HepG2 (cell line): ENCODE measurements around the gene NGDN. TPM values are rescaled to one million over a fixed set of nuclear protein-coding genes. Genes with fewer than 3 reads are reported as not detected.

Experiments used
- CHCHD3 ChIP-seq: sonication (generic); formaldehyde crosslinking; IDR thresholded peaks from 2 replicates; pipeline ENCODE4 v1.8.0; 2022; ENCODE audit warnings: mild to moderate bottlenecking, missing genetic modification reagents, moderate library complexity
- FOXM1 ChIP-seq: sonication (generic); formaldehyde crosslinking; IDR thresholded peaks from 2 replicates; pipeline ENCODE4 v1.5.0; 2020; ENCODE audit warnings: missing genetic modification reagents
- GATA4 ChIP-seq: sonication (generic); IDR thresholded peaks from 2 replicates; pipeline ENCODE4 v1.6.1; 2016; ENCODE audit warnings: antibody characterized with exemption, low read depth, borderline replicate concordance
- HOXA9 ChIP-seq: sonication (generic); formaldehyde crosslinking; IDR thresholded peaks from 2 replicates; pipeline ENCODE4 v1.8.1; 2022; ENCODE audit warnings: missing genetic modification reagents, mild to moderate bottlenecking, moderate library complexity, borderline replicate concordance
- MBNL3 ChIP-seq: fragments of 250-450 bp; sonication (Bioruptor Pico); conservative IDR thresholded peaks from 2 replicates; pipeline ENCODE4 v1.8.0; 2022; ENCODE audit warnings: mild to moderate bottlenecking, inconsistent platforms
- ONECUT2 ChIP-seq: sonication (generic); formaldehyde crosslinking; IDR thresholded peaks from 2 replicates; pipeline ENCODE4 v1.4.0; 2020; ENCODE audit warnings: missing genetic modification reagents
- PITX1 ChIP-seq: sonication (generic); formaldehyde crosslinking; IDR thresholded peaks from 2 replicates; pipeline ENCODE4 v1.5.1; 2020; ENCODE audit warnings: mild to moderate bottlenecking, missing genetic modification reagents
- SNAPC2 ChIP-seq: sonication (generic); formaldehyde crosslinking; IDR thresholded peaks from 2 replicates; pipeline ENCODE4 v1.8.1; 2022; ENCODE audit warnings: mild to moderate bottlenecking, missing genetic modification reagents
- ZIK1 ChIP-seq: sonication (generic); formaldehyde crosslinking; IDR thresholded peaks from 2 replicates; pipeline ENCODE4 v1.5.0; 2020; ENCODE audit warnings: mild to moderate bottlenecking, low read depth, missing genetic modification reagents, borderline replicate concordance
- ZNF10 ChIP-seq: sonication (generic); formaldehyde crosslinking; IDR thresholded peaks from 2 replicates; pipeline ENCODE4 v1.4.0; 2020; ENCODE audit warnings: mild to moderate bottlenecking, low read depth, missing genetic modification reagents, borderline replicate concordance
- ZNF205 ChIP-seq: IDR thresholded peaks from 2 replicates; pipeline ENCODE4 v1.6.1; 2018; ENCODE audit warnings: missing biosample characterization, missing genetic modification reagents
- ZNF329 ChIP-seq: sonication (generic); formaldehyde crosslinking; IDR thresholded peaks from 2 replicates; pipeline ENCODE4 v1.9.0; 2021; ENCODE audit warnings: low read depth, mild to moderate bottlenecking, missing genetic modification reagents
- ZNF367 ChIP-seq: sonication (generic); formaldehyde crosslinking; IDR thresholded peaks from 2 replicates; pipeline ENCODE4 v1.4.0; 2020; ENCODE audit warnings: missing genetic modification reagents, borderline replicate concordance
- ZNF543 ChIP-seq: sonication (generic); formaldehyde crosslinking; IDR thresholded peaks from 2 replicates; pipeline ENCODE4 v1.4.0; 2020; ENCODE audit warnings: mild to moderate bottlenecking, missing genetic modification reagents
- polyA plus RNA-seq, 8 experiments: library from polyadenylated mRNA; depleted of rRNA in 3 of 8; stranded (reverse) in 7 of 8; unstranded in 1 of 8; fragments of >200 nt; fragmentation: Illumina TruSeq in 4 of 8; extraction: Trizol in 4 of 8; gene quantifications; 2 replicates each; pipeline versions ENCODE4 v1.2.1 to v1.2.3, GENCODE V29; 2011 to 2016; ENCODE audit warnings: low read depth in 4 of 8, missing spikeins in 1 of 8, mixed read lengths in 1 of 8; ENCODE audit not compliant: insufficient read depth in 1 of 8
- total RNA-seq, 5 experiments: library from RNA; depleted of rRNA; stranded (reverse); fragments of >200 nt; fragmentation: Illumina TruSeq; extraction: Trizol; gene quantifications; 2 replicates each; pipeline ENCODE4 v1.2.3, GENCODE V29; 2016; ENCODE audit warnings: low read depth in 1 of 5
- TF ChIP-seq, protein P1 (sequence below): sonication (generic); formaldehyde crosslinking; IDR thresholded peaks from 2 replicates; pipeline ENCODE4 v1.4.0; 2020; ENCODE audit warnings: missing genetic modification reagents
- TF ChIP-seq, protein P2 (sequence below): sonication (generic); formaldehyde crosslinking; IDR thresholded peaks from one replicate; pipeline ENCODE4 v1.5.1; 2020; ENCODE audit warnings: mild to moderate bottlenecking, missing genetic modification reagents; ENCODE audit errors: not compliant biosample characterization

Gene NGDN
- total and polyA plus RNA-seq, 2 of the 13 experiments (the other 11 are each of a cell fraction or from before 2014, with no cell fraction given): 154 to 216 TPM

DNA sequence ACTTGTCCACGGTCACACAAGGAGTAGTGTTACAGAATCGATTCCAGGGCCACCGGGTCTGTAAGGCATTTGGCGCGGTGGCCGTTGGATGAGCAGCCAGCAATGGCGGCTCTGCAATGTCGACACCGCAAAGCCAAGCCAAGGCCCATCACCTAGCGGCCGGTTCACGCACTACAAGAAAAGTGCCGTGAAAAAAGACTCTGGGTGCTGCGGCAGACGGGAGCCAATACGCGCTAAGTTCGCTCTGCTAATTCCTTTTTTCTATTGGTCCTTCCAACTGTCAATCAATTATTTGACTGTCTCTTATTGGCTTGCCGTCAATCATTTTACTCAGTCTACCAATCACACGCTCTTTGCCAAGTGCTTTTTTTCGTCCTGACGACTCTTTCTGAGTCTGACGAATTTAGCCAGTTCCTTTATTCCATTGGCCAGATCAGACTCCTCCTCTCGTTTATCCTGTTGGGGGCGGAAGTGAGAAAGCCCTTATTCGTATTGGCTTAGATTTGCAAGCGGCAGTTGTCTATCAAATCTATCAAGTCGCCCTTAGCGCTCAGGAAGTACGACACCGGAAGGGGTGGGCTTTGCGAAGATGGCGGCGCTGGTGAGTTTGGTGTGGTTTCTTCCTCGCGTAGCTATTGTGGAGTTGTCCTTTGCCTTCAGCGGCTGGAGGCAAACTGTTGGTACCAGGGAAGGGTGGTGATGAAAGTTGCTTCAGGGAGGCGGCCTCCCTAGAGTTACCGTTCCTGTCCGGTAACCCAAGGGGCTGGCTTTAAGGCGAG, at the start of gene NGDN (continued):
- TF ChIP-seq MBNL3 (CRISPR knock-in tag) (peak; percentile 73; the same call in 1 of the 2 replicates), ZNF10 (no peak), ZNF329 (peak; percentile 77; the same call in 1 of the 2 replicates), ONECUT2 (CRISPR knock-in tag) (0 out of 2 replicates have a peak, but pooled peaks have one; percentile 13), ZNF205 (CRISPR knock-in tag) (peak; percentile 83), HOXA9 (CRISPR knock-in tag) (no peak), SNAPC2 (CRISPR knock-in tag) (peak; percentile 43; the same call in 1 of the 2 replicates), PITX1 (CRISPR knock-in tag) (peak; percentile 70; the same call in 1 of the 2 replicates), ZNF367 (CRISPR knock-in tag) (peak; percentile 88; the same call in 1 of the 2 replicates), ZIK1 (CRISPR knock-in tag) (no peak), GATA4 (peak; percentile 71; the same call in 1 of the 2 replicates), CHCHD3 (CRISPR knock-in tag) (peak; percentile 92; the same call in 1 of the 2 replicates), FOXM1 (CRISPR knock-in tag) (peak; percentile 54; the same call in 1 of the 2 replicates), ZNF543 (CRISPR knock-in tag) (peak; percentile 86; the same call in 1 of the 2 replicates)
- TF ChIP-seq, protein P1, sequence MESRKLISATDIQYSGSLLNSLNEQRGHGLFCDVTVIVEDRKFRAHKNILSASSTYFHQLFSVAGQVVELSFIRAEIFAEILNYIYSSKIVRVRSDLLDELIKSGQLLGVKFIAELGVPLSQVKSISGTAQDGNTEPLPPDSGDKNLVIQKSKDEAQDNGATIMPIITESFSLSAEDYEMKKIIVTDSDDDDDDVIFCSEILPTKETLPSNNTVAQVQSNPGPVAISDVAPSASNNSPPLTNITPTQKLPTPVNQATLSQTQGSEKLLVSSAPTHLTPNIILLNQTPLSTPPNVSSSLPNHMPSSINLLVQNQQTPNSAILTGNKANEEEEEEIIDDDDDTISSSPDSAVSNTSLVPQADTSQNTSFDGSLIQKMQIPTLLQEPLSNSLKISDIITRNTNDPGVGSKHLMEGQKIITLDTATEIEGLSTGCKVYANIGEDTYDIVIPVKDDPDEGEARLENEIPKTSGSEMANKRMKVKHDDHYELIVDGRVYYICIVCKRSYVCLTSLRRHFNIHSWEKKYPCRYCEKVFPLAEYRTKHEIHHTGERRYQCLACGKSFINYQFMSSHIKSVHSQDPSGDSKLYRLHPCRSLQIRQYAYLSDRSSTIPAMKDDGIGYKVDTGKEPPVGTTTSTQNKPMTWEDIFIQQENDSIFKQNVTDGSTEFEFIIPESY: peak; percentile 100
- TF ChIP-seq, protein P2, sequence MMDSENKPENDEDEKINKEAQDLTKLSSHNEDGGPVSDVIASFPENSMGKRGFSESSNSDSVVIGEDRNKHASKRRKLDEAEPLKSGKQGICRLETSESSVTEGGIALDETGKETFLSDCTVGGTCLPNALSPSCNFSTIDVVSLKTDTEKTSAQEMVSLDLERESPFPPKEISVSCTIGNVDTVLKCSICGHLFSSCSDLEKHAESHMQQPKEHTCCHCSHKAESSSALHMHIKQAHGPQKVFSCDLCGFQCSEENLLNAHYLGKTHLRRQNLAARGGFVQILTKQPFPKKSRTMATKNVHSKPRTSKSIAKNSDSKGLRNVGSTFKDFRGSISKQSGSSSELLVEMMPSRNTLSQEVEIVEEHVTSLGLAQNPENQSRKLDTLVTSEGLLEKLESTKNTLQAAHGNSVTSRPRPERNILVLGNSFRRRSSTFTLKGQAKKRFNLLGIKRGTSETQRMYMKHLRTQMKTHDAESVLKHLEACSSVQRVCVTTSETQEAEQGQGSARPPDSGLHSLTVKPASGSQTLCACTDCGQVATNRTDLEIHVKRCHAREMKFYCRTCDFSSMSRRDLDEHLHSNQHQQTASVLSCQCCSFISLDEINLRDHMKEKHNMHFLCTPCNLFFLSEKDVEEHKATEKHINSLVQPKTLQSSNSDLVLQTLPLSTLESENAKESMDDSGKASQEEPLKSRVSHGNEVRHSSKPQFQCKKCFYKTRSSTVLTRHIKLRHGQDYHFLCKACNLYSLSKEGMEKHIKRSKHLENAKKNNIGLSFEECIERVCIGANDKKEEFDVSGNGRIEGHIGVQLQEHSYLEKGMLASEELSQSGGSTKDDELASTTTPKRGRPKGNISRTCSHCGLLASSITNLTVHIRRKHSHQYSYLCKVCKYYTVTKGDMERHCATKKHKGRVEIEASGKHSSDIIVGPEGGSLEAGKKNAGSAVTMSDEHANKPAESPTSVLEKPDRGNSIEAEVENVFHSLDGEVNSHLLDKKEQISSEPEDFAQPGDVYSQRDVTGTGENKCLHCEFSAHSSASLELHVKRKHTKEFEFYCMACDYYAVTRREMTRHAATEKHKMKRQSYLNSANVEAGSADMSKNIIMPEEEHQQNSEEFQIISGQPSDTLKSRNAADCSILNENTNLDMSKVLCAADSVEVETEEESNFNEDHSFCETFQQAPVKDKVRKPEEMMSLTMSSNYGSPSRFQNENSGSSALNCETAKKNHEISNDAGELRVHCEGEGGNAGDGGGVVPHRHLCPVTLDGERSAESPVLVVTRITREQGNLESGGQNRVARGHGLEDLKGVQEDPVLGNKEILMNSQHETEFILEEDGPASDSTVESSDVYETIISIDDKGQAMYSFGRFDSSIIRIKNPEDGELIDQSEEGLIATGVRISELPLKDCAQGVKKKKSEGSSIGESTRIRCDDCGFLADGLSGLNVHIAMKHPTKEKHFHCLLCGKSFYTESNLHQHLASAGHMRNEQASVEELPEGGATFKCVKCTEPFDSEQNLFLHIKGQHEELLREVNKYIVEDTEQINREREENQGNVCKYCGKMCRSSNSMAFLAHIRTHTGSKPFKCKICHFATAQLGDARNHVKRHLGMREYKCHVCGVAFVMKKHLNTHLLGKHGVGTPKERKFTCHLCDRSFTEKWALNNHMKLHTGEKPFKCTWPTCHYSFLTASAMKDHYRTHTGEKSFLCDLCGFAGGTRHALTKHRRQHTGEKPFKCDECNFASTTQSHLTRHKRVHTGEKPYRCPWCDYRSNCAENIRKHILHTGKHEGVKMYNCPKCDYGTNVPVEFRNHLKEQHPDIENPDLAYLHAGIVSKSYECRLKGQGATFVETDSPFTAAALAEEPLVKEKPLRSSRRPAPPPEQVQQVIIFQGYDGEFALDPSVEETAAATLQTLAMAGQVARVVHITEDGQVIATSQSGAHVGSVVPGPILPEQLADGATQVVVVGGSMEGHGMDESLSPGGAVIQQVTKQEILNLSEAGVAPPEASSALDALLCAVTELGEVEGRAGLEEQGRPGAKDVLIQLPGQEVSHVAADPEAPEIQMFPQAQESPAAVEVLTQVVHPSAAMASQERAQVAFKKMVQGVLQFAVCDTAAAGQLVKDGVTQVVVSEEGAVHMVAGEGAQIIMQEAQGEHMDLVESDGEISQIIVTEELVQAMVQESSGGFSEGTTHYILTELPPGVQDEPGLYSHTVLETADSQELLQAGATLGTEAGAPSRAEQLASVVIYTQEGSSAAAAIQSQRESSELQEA (CRISPR knock-in tag): peak; percentile 60
